ENCODE data around the gene ADAMTSL5. TPM values are rescaled to one million over a fixed set of nuclear protein-coding genes. Genes with fewer than 3 reads are reported as not detected.

Gene ADAMTSL5
- total and polyA plus RNA-seq, 2 of the 8 experiments (the other 6 are each of a cell fraction or from before 2014, with no cell fraction given): 0.82 to 0.99 TPM

- Histone ChIP-seq H3K27me3 (replicated peaks in 1 of 4; ENCODE audit: control insufficient read depth in 3 of 4, extremely low read depth in 1 of 4, insufficient read depth in 3 of 4, low read length in 3 of 4) (peaks cover 0 to 4% (median under 1%) of the 10 kb centered on the region in 4 experiments; a peak in 3 of 7 replicates), H3K23me2 (ENCODE audit: low read depth, low read length) (peaks cover 4% of the 10 kb centered on the region), H3K14ac (ENCODE audit: insufficient read length) (no peak overlapping the region), H3K27ac (ENCODE audit: low read depth, low read length) (no peak overlapping the region), H2BK20ac (ENCODE audit: low read length) (no peak overlapping the region), H4K8ac (ENCODE audit: extremely low read depth, insufficient read depth, low read length) (no peak overlapping the region), H3K18ac (ENCODE audit: extremely low read depth, low read length) (no peak overlapping the region), H2BK5ac (ENCODE audit: low read depth, low read length) (no peak overlapping the region), H3K36me3 (ENCODE audit: control insufficient read depth in 2 of 4, insufficient read depth in 4 of 4, low read length in 3 of 4) (no peaks in the 10 kb centered on the region), H3K23ac (ENCODE audit: insufficient read length) (no peak overlapping the region), H3K9me3 (ENCODE audit: insufficient read depth in 2 of 2, low read depth in 1 of 2, low read length in 1 of 2) (peaks cover 5 to 11% of the 10 kb centered on the region in 2 experiments; a peak in 2 of 4 replicates), H2AK5ac (ENCODE audit: low read depth, low read length) (no peak overlapping the region), H3K4me1 (replicated peaks in 1 of 4; ENCODE audit: control insufficient read depth in 3 of 4, insufficient read depth in 4 of 4, low read length in 3 of 4) (no peaks in the 10 kb centered on the region; a peak in 2 of 7 replicates), H3K4me3 (ENCODE audit: extremely low read depth in 1 of 4, insufficient read depth in 2 of 4, low read depth in 3 of 4, low read length in 4 of 4) (no peak overlapping the region), H4K20me1 (replicated peaks in 1 of 2; ENCODE audit: control insufficient read depth in 1 of 2, insufficient read depth in 2 of 2, low read length in 2 of 2) (peaks cover 0 to 5% of the 10 kb centered on the region in 2 experiments), H3K4ac (replicated peaks; ENCODE audit: insufficient read length, low read depth, low read length) (no peak overlapping the region), H3K4me2 (ENCODE audit: insufficient read depth in 1 of 2, low read depth in 2 of 2, low read length in 2 of 2) (no peak overlapping the region), H4K5ac (ENCODE audit: insufficient read length, low read depth, low read length) (no peak overlapping the region), H2AFZ (ENCODE audit: low read length) (no peak overlapping the region), H3K79me1 (ENCODE audit: low read depth, low read length) (no peaks in the 10 kb centered on the region), H4K91ac (replicated peaks; ENCODE audit: insufficient read length, low read length) (no peak overlapping the region), H3K56ac (replicated peaks; ENCODE audit: insufficient read length, low read depth, low read length) (no peak overlapping the region), H3K79me2 (ENCODE audit: control insufficient read depth in 1 of 2, insufficient read depth in 2 of 2, low read length in 2 of 2) (no peaks in the 10 kb centered on the region), H2BK15ac (ENCODE audit: low read length) (no peak overlapping the region), H3K9ac (replicated peaks in 1 of 4; ENCODE audit: extremely low read depth in 1 of 4, low read depth in 3 of 4, low read length in 3 of 4) (no peak overlapping the region), H2BK12ac (ENCODE audit: low read depth, low read length) (no peak overlapping the region), H2BK120ac (replicated peaks; ENCODE audit: low read depth, low read length) (no peak overlapping the region)
- DNase-seq (ENCODE audit: low read depth in 1 of 2, low spot score in 2 of 2) (no peak), FAIRE-seq (no peak)
- ChIA-PET CTCF (ENCODE audit: partially characterized antibody) (interaction anchor here (0.8 kb wide), 1 partner anchor 49 kb away, joined by 4 read pairs; no protein-coding TSS in a partner anchor), POLR2A (ENCODE audit: partially characterized antibody) (no interaction called here)
- 94% methylated on average over 25 of the region's 25 CpGs; no CpG with 5 or more reads in 1 of the 2 experiments for WGBS, 2 experiments (ENCODE audit: extremely low coverage in 1 of 2, insufficient coverage in 1 of 2, insufficient read length in 1 of 2, insufficient replicate concordance in 2 of 2, low coverage in 1 of 2, low lambda C conversion rate in 2 of 2, missing lambda C conversion rate in 1 of 2)
- no peak for TF ChIP-seq BACH1 (IDR thresholded peaks at IDR 0.05; ENCODE audit: low read length)
- TF ChIP-seq SP4 (IDR thresholded peaks at IDR 0.05; ENCODE audit: low read length): no peak
- no peak for TF ChIP-seq CHD2 (IDR thresholded peaks at IDR 0.05; ENCODE audit: low read length)
- TF ChIP-seq EZH2 (IDR thresholded peaks at IDR 0.05; ENCODE audit: low read depth, low read length, severe bottlenecking): no peak
- TF ChIP-seq TAF7 (optimal IDR thresholded peaks at IDR 0.05; ENCODE audit: borderline replicate concordance, low read depth, low read length): no peak
- TF ChIP-seq RXRA (IDR thresholded peaks at IDR 0.05; ENCODE audit: insufficient read depth, low read depth, low read length): no peak
- no peak for TF ChIP-seq SAP30 (IDR thresholded peaks at IDR 0.05; ENCODE audit: insufficient read depth, insufficient replicate concordance, low read length)
- TF ChIP-seq TAF1 (IDR thresholded peaks at IDR 0.05; ENCODE audit: low read depth, low read length): no peak
- TF ChIP-seq MAX (IDR thresholded peaks at IDR 0.05): no peak
- TF ChIP-seq SP2 (IDR thresholded peaks at IDR 0.05; ENCODE audit: low read length): no peak
- TF ChIP-seq ATF3 (IDR thresholded peaks at IDR 0.05; ENCODE audit: insufficient read depth, low read depth, low read length): no peak
- TF ChIP-seq JUND (IDR thresholded peaks at IDR 0.05; ENCODE audit: low read length): no peak
- no peak for TF ChIP-seq SIX5 (IDR thresholded peaks at IDR 0.05; ENCODE audit: low read depth, low read length)
Measured at GRCh38 chr19:1497578-1498235, 15.1 kb downstream of the ADAMTSL5 start.
